Measurements from ENCODE around the gene C12orf60. TPM values are rescaled to one million over a fixed set of nuclear protein-coding genes. Genes with fewer than 3 reads are reported as not detected.

C12orf60 gene
- total RNA-seq, 1 experiment from 2014 or later: 1.9 TPM

DNA sequence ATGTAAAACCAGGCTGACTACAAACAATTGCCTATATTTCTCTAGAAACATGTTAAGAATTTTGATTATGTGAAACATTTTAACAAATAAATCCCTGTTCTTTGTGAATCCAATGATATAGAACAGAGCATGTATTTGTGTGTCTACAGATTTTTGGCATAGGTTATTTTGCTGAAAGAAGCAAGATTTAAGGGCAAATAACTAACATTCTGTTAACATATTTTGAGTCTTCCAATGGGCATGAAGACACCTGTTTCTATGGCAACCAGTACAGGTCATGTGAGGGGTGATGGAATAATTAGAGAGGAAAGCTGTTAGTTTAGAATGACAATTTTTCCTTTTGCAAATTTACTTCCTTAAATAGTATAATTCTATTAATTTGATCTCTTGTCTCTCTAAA lies 31.0 kb downstream of the C12orf60 start:
- ChIA-PET POLR2A (ENCODE audit: low non-redundant PET) (no interaction called here), CTCF (no interaction called here)
- no peaks in the 10 kb centered on the region for H3K4me1 ChIP-seq (ENCODE audit: insufficient read depth, low read length, poor library complexity, severe bottlenecking)
- no peaks in the 10 kb centered on the region for H3K27me3 ChIP-seq (replicated peaks; ENCODE audit: insufficient read depth, low read depth, low read length, poor library complexity)
- BruUV-seq (replicated peaks): no TSS peak
- intact Hi-C loops (cut with micrococcal nuclease; ENCODE audit: unreplicated experiment): no loop called here
- H3K9me3 ChIP-seq (ENCODE audit: low read depth, low read length, poor library complexity, severe bottlenecking): no peaks in the 10 kb centered on the region
- no peak overlapping the region for H3K27ac ChIP-seq (ENCODE audit: low read depth, low read length, poor library complexity, severe bottlenecking)
- no peaks in the 10 kb centered on the region for H3K36me3 ChIP-seq (ENCODE audit: insufficient read depth, low read length, poor library complexity, severe bottlenecking)
- H3K4me3 ChIP-seq (ENCODE audit: low read depth, low read length, poor library complexity, severe bottlenecking): no peak overlapping the region
- no peak for TF ChIP-seq EZH2 (IDR thresholded peaks at IDR 0.05; ENCODE audit: borderline replicate concordance, low read depth, low read length, poor library complexity, severe bottlenecking)
- TF ChIP-seq, protein P1, sequence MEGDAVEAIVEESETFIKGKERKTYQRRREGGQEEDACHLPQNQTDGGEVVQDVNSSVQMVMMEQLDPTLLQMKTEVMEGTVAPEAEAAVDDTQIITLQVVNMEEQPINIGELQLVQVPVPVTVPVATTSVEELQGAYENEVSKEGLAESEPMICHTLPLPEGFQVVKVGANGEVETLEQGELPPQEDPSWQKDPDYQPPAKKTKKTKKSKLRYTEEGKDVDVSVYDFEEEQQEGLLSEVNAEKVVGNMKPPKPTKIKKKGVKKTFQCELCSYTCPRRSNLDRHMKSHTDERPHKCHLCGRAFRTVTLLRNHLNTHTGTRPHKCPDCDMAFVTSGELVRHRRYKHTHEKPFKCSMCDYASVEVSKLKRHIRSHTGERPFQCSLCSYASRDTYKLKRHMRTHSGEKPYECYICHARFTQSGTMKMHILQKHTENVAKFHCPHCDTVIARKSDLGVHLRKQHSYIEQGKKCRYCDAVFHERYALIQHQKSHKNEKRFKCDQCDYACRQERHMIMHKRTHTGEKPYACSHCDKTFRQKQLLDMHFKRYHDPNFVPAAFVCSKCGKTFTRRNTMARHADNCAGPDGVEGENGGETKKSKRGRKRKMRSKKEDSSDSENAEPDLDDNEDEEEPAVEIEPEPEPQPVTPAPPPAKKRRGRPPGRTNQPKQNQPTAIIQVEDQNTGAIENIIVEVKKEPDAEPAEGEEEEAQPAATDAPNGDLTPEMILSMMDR (conservative IDR thresholded peaks at IDR 0.05; ENCODE audit: low read depth, low read length): no peak
- no peak for DNase-seq (ENCODE audit: low spot score)

DNA sequence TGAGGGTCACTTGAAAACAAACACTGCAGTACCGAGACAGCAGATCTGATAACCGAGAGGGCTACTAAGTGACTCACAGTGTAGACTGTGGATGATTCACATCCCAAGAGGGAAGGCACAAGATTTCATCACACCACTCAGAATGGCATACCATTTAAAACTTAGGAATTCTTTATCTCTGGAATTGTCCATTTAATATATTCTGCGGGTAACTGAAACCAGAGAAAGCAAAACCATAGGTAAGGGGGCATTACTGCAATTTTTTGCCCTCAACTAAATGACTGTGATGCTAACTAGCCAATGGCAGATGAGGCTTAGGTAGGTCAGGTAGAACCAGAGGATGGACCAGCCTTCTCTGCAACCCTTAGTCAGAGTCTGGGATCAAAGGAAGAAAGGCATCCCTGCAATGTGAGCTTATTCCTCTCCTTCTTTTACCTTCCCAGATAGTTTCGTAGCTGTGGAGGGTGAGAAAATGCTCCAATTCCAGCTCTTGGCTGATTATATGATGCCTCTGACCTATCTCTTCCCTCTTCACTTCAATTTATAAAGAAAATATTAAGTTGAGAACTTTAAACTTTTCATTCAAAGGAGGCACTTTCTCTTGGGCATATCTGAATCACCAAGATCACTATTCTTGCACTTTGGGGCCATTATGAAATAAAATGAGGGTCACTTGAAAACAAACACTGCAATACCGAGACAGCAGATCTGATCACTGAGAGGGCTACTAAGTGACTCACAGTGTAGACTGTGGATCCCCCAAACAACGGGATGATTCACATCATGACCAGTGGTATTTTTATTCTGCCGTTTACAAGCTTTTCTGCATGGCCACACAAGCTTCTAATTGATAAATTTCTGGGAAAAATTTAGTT lies 33.1 kb downstream of the C12orf60 start:
- intact Hi-C loops (cut with micrococcal nuclease; ENCODE audit: unreplicated experiment): no loop called here
- CTCF ChIA-PET: no interaction called here
- no TSS peak for BruUV-seq (replicated peaks)
- H3K4me1 ChIP-seq (ENCODE audit: insufficient read depth, low read length, poor library complexity, severe bottlenecking): no peaks in the 10 kb centered on the region
- no peak overlapping the region for H3K4me3 ChIP-seq (ENCODE audit: low read depth, low read length, poor library complexity, severe bottlenecking)
- no peaks in the 10 kb centered on the region for H3K36me3 ChIP-seq (ENCODE audit: insufficient read depth, low read length, poor library complexity, severe bottlenecking)
- POLR2A ChIA-PET (ENCODE audit: low non-redundant PET): no interaction called here
- H3K27ac ChIP-seq (ENCODE audit: low read depth, low read length, poor library complexity, severe bottlenecking): no peak overlapping the region
- no peaks in the 10 kb centered on the region for H3K9me3 ChIP-seq (ENCODE audit: low read depth, low read length, poor library complexity, severe bottlenecking)
- TF ChIP-seq, protein P1 (conservative IDR thresholded peaks at IDR 0.05; ENCODE audit: low read depth, low read length): no peak
- TF ChIP-seq EZH2 (IDR thresholded peaks at IDR 0.05; ENCODE audit: borderline replicate concordance, low read depth, low read length, poor library complexity, severe bottlenecking): no peak
- peak; percentile 49 for DNase-seq (ENCODE audit: low spot score)
- H3K27me3 ChIP-seq (replicated peaks; ENCODE audit: insufficient read depth, low read depth, low read length, poor library complexity): no peaks in the 10 kb centered on the region

DNA sequence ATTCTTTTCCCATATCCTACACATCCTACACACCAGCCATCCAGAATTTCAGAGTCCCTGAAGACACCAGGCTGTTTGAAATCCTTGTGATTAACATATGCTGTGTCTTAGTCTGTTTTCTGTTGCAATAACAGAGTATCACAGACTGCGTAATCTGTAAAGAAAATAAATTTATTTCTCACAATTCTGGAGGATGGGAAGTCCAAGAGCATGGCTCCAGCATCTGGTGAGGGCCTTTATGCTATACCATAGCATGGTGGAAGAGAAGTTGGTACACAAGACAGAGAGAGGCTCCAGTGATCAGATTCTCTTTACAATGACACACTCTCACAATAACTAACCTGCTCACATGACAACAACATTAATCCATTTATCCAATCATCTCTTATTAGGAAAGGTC lies 35.8 kb downstream of the C12orf60 start:
- POLR2A ChIA-PET (ENCODE audit: low non-redundant PET): no interaction called here
- CTCF ChIA-PET: no interaction called here
- intact Hi-C loops (cut with micrococcal nuclease; ENCODE audit: unreplicated experiment): no loop called here
- H3K36me3 ChIP-seq (ENCODE audit: insufficient read depth, low read length, poor library complexity, severe bottlenecking): no peaks in the 10 kb centered on the region
- H3K9me3 ChIP-seq (ENCODE audit: low read depth, low read length, poor library complexity, severe bottlenecking): no peaks in the 10 kb centered on the region
- no peak overlapping the region for H3K27ac ChIP-seq (ENCODE audit: low read depth, low read length, poor library complexity, severe bottlenecking)
- H3K27me3 ChIP-seq (replicated peaks; ENCODE audit: insufficient read depth, low read depth, low read length, poor library complexity): no peaks in the 10 kb centered on the region
- H3K4me1 ChIP-seq (ENCODE audit: insufficient read depth, low read length, poor library complexity, severe bottlenecking): no peaks in the 10 kb centered on the region
- BruUV-seq (replicated peaks): no TSS peak
- H3K4me3 ChIP-seq (ENCODE audit: low read depth, low read length, poor library complexity, severe bottlenecking): no peak overlapping the region
- TF ChIP-seq, protein P1 (conservative IDR thresholded peaks at IDR 0.05; ENCODE audit: low read depth, low read length): no peak
- TF ChIP-seq EZH2 (IDR thresholded peaks at IDR 0.05; ENCODE audit: borderline replicate concordance, low read depth, low read length, poor library complexity, severe bottlenecking): no peak
- no peak for DNase-seq (ENCODE audit: low spot score)

All from A673 (cell line).